Body of pancreas (tissue), 4 donors: ENCODE measurements around the gene NPC2. TPM values are rescaled to one million over a fixed set of nuclear protein-coding genes. Genes with fewer than 3 reads are reported as not detected.
A peak's percentile ranks its signal among the peaks of the same experiment; 100 is the strongest.

Experiments
- ATAC-seq: fragments of 150-250 bp; one replicate; pipeline ENCODE4 v1.9.1; 2016
- DNase-seq, 4 donors: peaks; one replicate each; pipeline ENCODE4 v3.0.0-alpha.2; 2019
- H3K27ac ChIP-seq, 4 donors: fragments of 200-600 bp; sonication (generic); 1 replicate in 3 of 4; 2 replicates in 1 of 4; pipeline versions ENCODE4 v1.5.1 to v1.6.1; 2016 to 2019; ENCODE audit warnings: mild to moderate bottlenecking in 1 of 4, mixed read lengths in 1 of 4, moderate library complexity in 1 of 4
- H3K27me3 ChIP-seq, 2 donors: fragments of 200-600 bp; sonication (generic); one replicate each; pipeline ENCODE4 v1.6.0; 2016; ENCODE audit warnings: mild to moderate bottlenecking in 1 of 2
- H3K36me3 ChIP-seq, 2 donors: fragments of 200-600 bp; sonication (generic); replicated peaks in 1 of 2; 2 replicates each; pipeline ENCODE4 v1.5.1; 2016; ENCODE audit warnings: low read depth in 2 of 2; ENCODE audit not compliant: insufficient read depth in 1 of 2
- H3K4me1 ChIP-seq: fragments of 200-600 bp; sonication (generic); one replicate; pipeline ENCODE4 v1.6.0; 2016
- H3K4me3 ChIP-seq, 2 donors: fragments of 200-600 bp; sonication (generic); 1 replicate in 1 of 2; 2 replicates in 1 of 2; pipeline ENCODE4 v1.5.1; 2016 to 2019
- H3K9me3 ChIP-seq, 3 donors: fragments of 200-600 bp; sonication (generic); 1 replicate in 2 of 3; 2 replicates in 1 of 3; pipeline ENCODE4 v1.5.1; 2016
- POLR2A ChIP-seq, 3 donors: fragments of 450-650 bp; IDR thresholded peaks; one replicate each; pipeline ENCODE4 v1.6.1; 2016; ENCODE audit warnings: antibody characterized with exemption in 3 of 3, mild to moderate bottlenecking in 2 of 3
- WGBS, 2 donors: methylation state at CpG; one replicate each; pipeline ENCODE4 v1.1.5; 2017; 5-methylcytosine and 5-hydroxymethylcytosine counted together
- intact Hi-C: fragments of 100-400 bp; cut with DNase I; formaldehyde crosslinking; loops from one replicate; pipeline ENCODE4 v1.15.1; 2023
- total RNA-seq, 2 donors: library from RNA; depleted of rRNA; stranded (reverse); fragments of >200 nt; gene quantifications; one replicate each; pipeline ENCODE4 v1.1.0, GENCODE V29; 2016
- TF ChIP-seq, protein P1 (sequence below), 7 experiments: fragments of 450-650 bp in 4 of 7; fragments of 200-600 bp in 3 of 7; sonication (generic) in 3 of 7; IDR thresholded peaks; one replicate each; pipeline ENCODE4 v1.5.1; 2016 to 2019; ENCODE audit warnings: antibody characterized with exemption in 7 of 7

The NPC2 gene
- total RNA-seq, 2 donors from 2014 or later: 97.5 to 130 TPM

GRCh38 chr14:74495356-74495755, 2.3 kb upstream of the NPC2 start:
- no peak overlapping the region for H3K27ac ChIP-seq
- H3K9me3 ChIP-seq: no peaks in the 10 kb centered on the region
- no peak for DNase-seq
- no peaks in the 10 kb centered on the region for H3K27me3 ChIP-seq
- intact Hi-C loops: no loop called here
- H3K36me3 ChIP-seq: no peaks in the 10 kb centered on the region
- WGBS, 2 donors: 65 to 83% methylated on average over 2 of the region's 2 CpGs
- ATAC-seq: no peak
- TF ChIP-seq, protein P1, sequence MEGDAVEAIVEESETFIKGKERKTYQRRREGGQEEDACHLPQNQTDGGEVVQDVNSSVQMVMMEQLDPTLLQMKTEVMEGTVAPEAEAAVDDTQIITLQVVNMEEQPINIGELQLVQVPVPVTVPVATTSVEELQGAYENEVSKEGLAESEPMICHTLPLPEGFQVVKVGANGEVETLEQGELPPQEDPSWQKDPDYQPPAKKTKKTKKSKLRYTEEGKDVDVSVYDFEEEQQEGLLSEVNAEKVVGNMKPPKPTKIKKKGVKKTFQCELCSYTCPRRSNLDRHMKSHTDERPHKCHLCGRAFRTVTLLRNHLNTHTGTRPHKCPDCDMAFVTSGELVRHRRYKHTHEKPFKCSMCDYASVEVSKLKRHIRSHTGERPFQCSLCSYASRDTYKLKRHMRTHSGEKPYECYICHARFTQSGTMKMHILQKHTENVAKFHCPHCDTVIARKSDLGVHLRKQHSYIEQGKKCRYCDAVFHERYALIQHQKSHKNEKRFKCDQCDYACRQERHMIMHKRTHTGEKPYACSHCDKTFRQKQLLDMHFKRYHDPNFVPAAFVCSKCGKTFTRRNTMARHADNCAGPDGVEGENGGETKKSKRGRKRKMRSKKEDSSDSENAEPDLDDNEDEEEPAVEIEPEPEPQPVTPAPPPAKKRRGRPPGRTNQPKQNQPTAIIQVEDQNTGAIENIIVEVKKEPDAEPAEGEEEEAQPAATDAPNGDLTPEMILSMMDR (IDR thresholded peaks at IDR 0.05): no peak
- H3K4me3 ChIP-seq: no peak overlapping the region
- peaks cover 21% of the 10 kb centered on the region for H3K4me1 ChIP-seq

DNA sequence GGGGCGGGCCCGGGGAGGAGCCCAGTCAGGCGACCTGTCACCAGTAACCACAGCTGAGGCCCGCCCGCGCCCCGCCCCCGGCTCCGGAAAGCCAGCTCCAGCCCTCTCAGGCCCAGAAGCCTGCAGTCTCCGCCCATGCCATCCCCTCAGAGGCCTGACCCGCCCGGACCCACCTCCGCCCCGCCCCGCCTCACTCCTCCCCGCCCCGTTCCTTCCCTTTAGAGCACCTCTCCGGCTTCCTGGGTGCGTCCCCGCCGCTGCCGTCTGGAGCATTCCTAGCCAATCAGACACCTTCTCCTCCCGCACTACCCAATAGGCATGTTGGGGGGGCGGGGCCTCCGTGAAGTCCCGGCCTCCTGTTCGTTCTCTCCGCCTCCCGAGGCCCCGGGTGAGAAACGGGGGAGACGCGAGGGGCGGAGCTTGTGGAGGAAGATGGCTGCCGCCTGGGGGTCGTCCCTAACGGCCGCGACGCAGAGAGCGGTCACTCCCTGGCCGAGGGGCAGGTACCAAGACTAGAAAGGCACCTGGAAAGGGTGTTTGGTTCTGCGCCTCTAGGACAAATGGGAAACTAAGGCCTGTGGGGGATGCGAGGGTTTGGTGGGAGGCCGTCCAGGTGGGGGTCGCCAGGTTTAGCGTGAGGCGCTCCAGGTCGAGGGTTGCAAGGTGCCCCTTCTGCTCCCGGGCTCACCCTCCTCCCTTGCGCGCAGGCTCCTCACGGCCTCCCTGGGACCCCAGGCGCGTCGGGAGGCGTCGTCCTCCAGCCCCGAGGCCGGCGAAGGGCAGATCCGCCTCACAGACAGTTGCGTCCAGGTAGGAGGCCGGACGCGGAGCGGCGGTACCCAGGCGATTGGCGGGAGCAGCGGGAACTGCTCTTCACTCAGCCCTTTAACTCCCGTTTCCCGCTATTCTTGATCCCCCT, 497 bp upstream of the NPC2 start, which contains the start of gene ISCA2:
Gene ISCA2 (plus strand): TSS at position 423 of the 919 bp plus-strand sequence. CDS start 10 bp downstream, at position 433.
- H3K4me3 ChIP-seq: peak within 1 kb of the TSS; percentile 83 to 85
- peaks cover 30% of the 10 kb centered on the region for H3K4me1 ChIP-seq
- H3K9me3 ChIP-seq: no peaks in the 10 kb centered on the region
- WGBS, 2 donors: 0% methylated on average over 11 to 73 of the region's 73 CpGs
- H3K36me3 ChIP-seq: no peaks in the 10 kb centered on the region
- peak within 1 kb of the TSS; percentile 84 to 92 (median 88) for H3K27ac ChIP-seq
- TF ChIP-seq, protein P1 (IDR thresholded peaks at IDR 0.05): no peak
- peak in 2 of 3 donors; percentile 6 to 54 for TF ChIP-seq POLR2A (IDR thresholded peaks at IDR 0.05)
- no peaks in the 10 kb centered on the region for H3K27me3 ChIP-seq
- DNase-seq (peak; percentile 100), ATAC-seq (peak; percentile 97)
- intact Hi-C loops: no loop called here

- H3K36me3 ChIP-seq: no peaks in the 10 kb centered on the region
- H3K4me1 ChIP-seq: peaks cover 32% of the 10 kb centered on the region
- peak overlapping the region; percentile 73 to 80 for H3K4me3 ChIP-seq
- no peaks in the 10 kb centered on the region for H3K9me3 ChIP-seq
- intact Hi-C loops: no loop called here
- ATAC-seq: no peak
- DNase-seq: no peak
- peak overlapping the region in 3 of 4 donors; percentile 84 to 92 (median 86) for H3K27ac ChIP-seq
- WGBS, 2 donors: 4 to 6% methylated on average over 20 of the region's 20 CpGs
- H3K27me3 ChIP-seq: no peaks in the 10 kb centered on the region
- TF ChIP-seq, protein P1 (IDR thresholded peaks at IDR 0.05): peak in 3 of 7 experiments; percentile 3 to 13 (median 12)
- TF ChIP-seq POLR2A (IDR thresholded peaks at IDR 0.05): no peak
Measured at GRCh38 chr14:74491956-74492775, 939 bp downstream of the NPC2 start.

- H3K27ac ChIP-seq: no peak overlapping the region
- H3K27me3 ChIP-seq: no peaks in the 10 kb centered on the region
- DNase-seq (no peak), ATAC-seq (no peak)
- no peaks in the 10 kb centered on the region for H3K36me3 ChIP-seq
- no peaks in the 10 kb centered on the region for H3K9me3 ChIP-seq
- H3K4me1 ChIP-seq: peaks cover 32% of the 10 kb centered on the region
- intact Hi-C loops: no loop called here
- H3K4me3 ChIP-seq: no peak overlapping the region
- WGBS, 2 donors: 85 to 92% methylated on average over 1 of the region's 1 CpG
- TF ChIP-seq, protein P1 (IDR thresholded peaks at IDR 0.05): no peak
- TF ChIP-seq POLR2A (IDR thresholded peaks at IDR 0.05): no peak
Measured at GRCh38 chr14:74490486-74490885, 2.6 kb downstream of the NPC2 start.
